ENCODE data around the gene SYNPR.

DNA sequence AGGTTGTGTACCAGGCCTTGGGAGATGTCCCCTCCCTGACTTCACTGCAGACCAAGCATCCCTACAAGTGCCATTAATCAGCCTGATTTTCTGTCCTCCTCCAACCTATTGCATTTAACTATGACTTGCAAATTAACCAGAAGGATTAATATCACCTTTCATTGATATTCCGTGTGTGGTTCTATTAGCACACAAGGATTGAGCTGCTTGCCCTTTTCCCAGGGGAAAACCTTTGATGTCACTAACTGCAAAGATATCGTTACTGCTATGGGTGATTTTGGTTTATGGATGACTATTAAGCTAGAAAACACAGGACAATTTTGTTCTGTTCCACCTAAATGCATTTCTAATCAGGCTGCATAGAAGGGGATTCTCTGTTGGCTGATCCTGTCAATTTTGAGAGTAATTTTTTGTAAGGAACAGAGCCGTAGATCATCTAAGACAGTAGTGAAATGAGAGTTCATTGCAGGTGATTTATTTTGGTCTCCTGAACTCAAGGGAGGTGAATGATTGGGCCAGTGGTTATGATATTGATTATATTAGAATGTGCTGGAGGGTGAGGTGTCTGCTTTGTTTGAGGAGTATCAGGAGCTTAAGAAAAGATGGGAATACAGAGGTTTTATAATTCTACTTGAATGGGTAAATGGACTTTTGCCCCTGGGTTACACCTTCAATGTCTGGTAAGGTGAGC is 196.9 kb downstream of the SYNPR start:
- TF ChIP-seq, protein P1, sequence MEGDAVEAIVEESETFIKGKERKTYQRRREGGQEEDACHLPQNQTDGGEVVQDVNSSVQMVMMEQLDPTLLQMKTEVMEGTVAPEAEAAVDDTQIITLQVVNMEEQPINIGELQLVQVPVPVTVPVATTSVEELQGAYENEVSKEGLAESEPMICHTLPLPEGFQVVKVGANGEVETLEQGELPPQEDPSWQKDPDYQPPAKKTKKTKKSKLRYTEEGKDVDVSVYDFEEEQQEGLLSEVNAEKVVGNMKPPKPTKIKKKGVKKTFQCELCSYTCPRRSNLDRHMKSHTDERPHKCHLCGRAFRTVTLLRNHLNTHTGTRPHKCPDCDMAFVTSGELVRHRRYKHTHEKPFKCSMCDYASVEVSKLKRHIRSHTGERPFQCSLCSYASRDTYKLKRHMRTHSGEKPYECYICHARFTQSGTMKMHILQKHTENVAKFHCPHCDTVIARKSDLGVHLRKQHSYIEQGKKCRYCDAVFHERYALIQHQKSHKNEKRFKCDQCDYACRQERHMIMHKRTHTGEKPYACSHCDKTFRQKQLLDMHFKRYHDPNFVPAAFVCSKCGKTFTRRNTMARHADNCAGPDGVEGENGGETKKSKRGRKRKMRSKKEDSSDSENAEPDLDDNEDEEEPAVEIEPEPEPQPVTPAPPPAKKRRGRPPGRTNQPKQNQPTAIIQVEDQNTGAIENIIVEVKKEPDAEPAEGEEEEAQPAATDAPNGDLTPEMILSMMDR (IDR thresholded peaks at IDR 0.05; ENCODE audit: low read depth, low read length, poor library complexity, severe bottlenecking), result no peak
- TF ChIP-seq EZH2phosphoT487 (IDR thresholded peaks at IDR 0.05; ENCODE audit: borderline replicate concordance, low read length), result no peak
